ENCODE measurements around the gene MMP28. TPM values are rescaled to one million over a fixed set of nuclear protein-coding genes. Genes with fewer than 3 reads are reported as not detected.

Gene MMP28
- total RNA-seq, 1 donor from 2014 or later, result 1.8 TPM

- DNase-seq (ENCODE audit: low read depth), result peak; percentile 82
Measured at GRCh38 chr17:35799942-35800341, 4.5 kb upstream of the MMP28 start.

- DNase-seq (ENCODE audit: low read depth), result no peak
Measured at GRCh38 chr17:35797918-35798317, 2.5 kb upstream of the MMP28 start.

DNA sequence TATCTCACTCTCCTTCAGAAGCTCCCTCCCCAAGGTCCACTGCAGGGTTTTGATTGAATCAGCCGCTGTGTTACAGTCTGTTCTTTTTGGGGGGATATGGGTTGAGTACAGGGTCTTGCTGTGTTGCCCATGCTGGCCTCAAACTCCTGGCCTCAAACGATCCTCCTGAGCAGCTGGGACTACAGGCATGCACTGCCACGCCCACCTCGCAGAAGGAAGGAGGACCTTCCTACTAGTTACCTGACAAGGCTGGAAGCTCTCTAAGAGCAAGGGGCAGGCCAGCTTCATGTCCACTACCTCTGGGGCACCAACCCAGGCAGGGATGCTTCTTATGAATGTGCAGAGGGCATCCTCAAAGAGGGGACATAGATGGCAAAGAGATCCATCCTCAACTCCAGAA, 1.9 kb upstream of the MMP28 start:
- no peak for DNase-seq (ENCODE audit: low read depth)

GRCh38 chr17:35796942-35797341, 1.5 kb upstream of the MMP28 start:
- no peak for DNase-seq (ENCODE audit: low read depth)

- DNase-seq (ENCODE audit: low read depth), result no peak
Measured at GRCh38 chr17:35795871-35796265, 427 bp upstream of the MMP28 start.

- DNase-seq (ENCODE audit: low read depth), result no peak
Measured at GRCh38 chr17:35793257-35793656, 2.2 kb downstream of the MMP28 start.

DNA sequence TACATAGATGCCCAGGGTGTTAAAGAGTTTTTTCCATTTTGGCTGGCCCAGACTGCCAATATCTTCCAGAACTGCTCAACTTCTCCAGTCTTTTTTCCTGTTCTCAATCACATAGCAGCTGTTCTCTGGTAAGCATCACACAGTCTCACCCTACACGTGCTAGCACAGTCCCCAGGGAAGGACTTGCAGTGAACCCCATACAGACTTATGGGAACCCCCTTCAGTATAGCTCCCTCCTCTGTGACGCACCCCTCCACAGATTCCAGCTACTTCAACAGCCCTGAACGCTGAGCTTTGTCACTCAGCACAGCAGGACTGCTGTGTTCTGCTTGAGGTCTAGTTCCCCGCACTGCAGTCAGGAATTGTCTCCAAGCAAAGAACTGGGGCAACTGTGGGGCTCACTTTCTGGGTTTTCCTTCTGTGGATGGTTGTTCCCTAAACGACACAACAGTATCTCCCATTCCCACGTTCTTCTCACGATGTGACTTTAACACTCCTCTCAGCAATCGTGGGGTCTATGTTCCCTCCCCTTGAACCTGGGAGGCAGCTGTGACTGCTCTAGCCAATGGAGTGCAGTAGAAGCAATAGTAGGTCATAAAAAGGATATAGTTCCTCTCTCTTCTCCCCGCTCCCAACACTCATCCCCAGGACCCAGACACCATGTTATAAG, 3.6 kb downstream of the MMP28 start:
- no peak for DNase-seq (ENCODE audit: low read depth)

DNA sequence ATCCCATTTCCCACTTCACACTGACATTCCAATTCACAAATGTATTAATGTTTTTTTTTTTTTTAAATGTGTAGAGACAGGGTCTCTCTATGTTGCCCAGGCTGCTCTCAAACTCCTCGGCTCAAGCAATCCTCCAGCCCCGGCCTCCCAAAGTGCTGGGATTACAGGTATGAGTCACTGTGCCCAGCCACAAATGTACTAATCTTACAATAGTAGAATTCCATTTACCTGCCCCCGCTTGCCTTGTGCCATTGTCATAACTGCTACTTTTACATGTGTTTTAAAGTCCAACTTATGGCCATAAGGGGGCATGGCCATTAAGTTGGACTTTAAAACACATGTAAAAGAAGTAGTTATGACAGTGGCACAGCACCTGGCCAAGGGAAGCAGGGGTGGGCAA, 4.6 kb downstream of the MMP28 start:
- DNase-seq (ENCODE audit: low read depth), result peak; percentile 31

DNA sequence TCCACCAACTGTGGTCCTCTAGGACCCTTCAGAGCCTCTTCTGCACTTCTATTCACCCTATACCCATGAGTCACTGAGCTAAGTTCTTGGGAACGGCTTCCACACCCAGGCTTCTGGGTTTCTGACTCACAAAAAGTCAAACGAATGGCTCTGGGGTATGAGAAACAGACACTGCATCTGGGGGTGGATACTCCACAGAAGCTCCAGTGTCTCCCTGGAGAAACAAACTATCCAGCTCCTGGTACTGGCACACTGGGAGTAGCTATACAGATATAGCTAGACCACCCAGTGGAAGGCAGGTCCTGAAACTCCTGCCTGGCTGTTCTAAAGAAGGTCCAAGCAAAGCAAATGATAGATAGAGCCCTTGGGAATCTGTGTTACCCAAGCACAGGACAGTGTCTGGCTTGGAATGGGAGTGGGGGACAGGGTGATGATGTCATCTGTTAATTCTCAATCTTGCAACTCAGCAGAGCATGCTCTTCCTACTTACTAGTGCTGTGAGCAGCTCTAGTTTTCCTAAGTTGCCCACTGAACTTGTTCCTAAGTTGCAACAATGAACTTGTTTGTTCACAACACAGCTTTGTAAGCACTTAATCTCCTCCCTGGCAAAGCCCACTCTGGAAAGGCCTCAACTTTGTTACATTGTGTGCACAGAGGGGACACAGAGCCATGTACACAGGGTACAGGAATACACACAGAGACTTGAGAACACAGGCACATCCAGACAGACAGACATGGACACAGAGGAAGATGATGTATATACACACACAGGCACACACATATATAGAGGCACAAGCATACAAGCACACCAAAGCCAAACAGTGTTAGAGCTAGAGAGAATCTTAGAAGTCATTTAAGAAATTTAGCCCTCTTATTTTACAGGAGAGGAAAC, 6.7 kb downstream of the MMP28 start:
- peak; percentile 95 for DNase-seq (ENCODE audit: low read depth)

DNA sequence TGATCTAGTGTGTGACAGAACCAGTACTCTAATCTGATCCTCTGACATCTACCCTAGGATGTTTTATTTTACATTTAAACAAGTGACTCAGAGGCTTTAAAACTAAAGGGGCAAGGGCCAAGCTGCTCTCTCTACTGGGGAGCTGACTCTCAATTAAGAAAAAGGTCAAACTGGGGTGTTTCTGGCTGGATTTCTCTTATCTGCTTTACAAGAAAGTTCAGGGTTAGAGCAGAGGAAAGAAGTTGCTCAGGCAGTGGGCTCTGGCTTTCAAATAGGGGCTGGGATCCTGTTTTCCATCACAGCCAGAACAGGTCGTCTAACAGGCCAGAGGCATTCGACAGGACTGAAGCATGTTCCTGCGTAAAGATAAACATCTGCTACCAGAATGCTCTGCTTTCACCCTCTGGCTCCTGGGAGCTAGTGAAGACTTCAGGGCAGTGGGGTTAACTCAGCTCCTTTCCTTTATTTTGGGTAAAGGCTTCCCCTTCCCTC, 8.5 kb downstream of the MMP28 start:
- peak; percentile 43 for DNase-seq (ENCODE audit: low read depth)

GRCh38 chr17:35784895-35785294, 10.5 kb downstream of the MMP28 start:
- DNase-seq (ENCODE audit: low read depth), result peak; percentile 22

DNA sequence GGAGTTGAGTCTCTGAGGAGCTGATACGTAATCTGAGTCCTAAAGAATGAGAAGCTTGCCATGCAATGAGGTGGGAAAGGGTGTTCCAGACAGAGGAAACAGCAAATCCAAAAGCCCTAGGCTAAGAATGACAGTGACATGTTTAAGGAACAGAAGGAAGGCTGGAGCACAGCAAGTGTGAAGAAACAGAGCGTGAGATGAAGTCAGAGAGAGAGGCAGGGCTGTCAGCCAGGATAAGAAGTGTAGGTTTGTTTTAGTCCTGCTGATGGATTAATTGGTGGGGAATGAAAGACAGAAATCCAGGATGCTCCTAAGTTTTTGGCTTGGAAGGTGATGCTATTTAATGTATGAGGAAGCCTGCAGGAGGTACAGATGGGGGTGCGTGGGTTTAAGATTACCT, 14.5 kb downstream of the MMP28 start:
- DNase-seq (ENCODE audit: low read depth), result no peak

GRCh38 chr17:35778641-35779196, 16.7 kb downstream of the MMP28 start:
- DNase-seq (ENCODE audit: low read depth), result peak; percentile 52

DNA sequence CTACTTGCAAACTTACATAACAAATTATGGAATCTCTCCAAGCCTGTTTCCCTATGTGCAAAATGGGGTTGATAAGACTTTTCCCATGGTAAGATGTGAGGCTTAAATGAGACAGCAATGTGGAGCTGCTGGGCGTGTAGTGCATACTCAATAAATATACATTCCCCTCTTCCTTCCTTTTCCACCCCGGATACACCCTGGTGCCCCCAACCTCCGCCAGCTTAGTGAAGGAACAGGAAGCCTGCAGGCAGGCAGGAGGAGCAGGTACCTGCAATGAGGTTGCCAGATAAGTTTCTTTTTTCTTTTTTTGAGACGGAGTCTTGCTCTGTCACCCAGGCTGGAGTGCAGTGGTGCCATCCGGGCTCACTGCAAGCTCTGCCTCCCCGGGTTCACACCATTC, 19.9 kb downstream of the MMP28 start:
- DNase-seq (ENCODE audit: low read depth), result no peak

DNA sequence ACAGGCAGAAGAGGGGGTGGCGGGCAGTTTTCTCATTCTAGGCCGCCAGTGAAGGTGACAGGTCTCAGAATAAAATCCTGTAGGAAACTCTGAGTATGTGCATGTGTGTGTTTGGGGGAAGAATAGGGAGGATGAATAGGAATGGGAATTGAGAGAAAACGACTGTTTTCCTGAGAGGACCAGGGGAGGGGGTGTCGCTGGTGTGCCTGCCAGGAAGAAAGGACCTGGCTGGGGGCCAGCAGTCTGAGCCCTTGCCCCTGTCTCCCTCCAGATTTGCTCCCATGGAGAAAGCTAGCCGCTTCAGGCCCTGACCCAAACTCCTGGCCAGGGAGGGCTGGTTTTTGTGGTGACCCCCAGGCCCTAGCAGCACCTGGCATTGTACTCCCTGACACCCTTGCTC, 20.4 kb downstream of the MMP28 start:
- no peak for DNase-seq (ENCODE audit: low read depth)

- peak; percentile 56 for DNase-seq (ENCODE audit: low read depth)
Measured at GRCh38 chr17:35774499-35774898, 20.9 kb downstream of the MMP28 start.

DNA sequence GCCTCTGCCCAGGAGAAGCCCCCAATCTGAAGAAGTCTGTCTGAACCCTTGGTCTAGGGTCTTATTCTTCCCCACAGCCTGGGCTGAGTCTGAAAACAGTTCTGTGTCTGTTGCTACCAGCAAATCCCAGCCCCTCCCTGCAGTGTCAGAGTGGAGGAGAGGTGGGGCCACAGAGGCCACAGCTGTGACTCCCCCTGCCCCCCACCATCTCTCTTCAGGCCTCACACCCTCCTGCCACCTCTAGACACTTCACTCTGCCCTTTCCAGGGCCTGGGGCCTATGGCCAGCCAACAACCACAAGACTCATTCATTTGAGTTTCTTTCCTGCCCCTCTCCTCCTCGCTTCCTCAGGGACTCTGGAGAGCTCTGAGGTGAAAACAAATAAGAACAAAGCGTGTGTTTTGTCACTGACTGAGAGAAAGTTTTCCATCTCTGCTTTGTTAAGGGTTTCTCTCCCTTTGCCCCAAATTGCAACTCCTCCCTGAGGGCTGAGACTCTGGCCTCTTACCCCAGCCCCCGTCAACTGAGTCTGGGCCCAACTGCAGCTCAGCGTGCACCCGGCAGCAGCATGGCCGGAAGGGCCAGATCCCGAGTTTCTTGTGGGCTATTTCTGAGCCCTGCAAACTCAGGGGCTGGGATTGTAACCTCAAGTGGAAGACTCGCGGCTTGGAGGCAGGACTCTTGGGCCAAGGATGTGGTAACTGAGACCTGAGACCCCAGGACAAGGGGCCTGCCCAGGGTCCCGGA, 21.6 kb downstream of the MMP28 start:
- no peak for DNase-seq (ENCODE audit: low read depth)

- no peak for DNase-seq (ENCODE audit: low read depth)
Measured at GRCh38 chr17:35773129-35773528, 22.3 kb downstream of the MMP28 start.

DNA sequence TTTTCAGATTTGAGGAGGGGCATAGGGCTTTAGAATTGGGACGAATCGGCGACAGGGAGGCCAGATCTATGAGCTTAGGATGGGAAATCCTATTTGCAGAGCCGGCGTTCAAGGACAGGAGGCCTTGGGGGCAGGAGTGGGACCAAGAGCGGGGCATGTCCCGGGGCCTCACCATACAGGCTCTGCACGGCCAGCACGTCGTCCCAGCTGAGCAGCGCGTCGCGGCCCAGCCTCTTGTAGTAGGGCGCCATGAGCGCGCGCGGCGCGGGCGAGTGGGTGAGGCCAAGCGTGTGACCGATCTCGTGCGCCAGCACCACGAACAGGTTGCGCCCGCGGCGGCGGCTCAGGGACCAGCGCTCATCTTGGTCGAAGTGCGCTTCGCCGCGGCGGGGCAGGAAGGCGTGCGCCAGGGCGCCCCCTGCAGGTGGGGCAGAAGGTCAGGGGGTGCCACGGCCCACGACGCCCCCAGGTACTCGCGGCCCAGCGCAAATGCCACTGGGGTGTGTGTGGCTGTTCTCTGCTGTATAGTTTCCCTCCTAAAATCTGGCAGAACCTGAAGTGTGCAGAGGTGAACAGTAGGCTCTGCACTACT, 25.4 kb downstream of the MMP28 start:
- DNase-seq (ENCODE audit: low read depth), result no peak

DNA sequence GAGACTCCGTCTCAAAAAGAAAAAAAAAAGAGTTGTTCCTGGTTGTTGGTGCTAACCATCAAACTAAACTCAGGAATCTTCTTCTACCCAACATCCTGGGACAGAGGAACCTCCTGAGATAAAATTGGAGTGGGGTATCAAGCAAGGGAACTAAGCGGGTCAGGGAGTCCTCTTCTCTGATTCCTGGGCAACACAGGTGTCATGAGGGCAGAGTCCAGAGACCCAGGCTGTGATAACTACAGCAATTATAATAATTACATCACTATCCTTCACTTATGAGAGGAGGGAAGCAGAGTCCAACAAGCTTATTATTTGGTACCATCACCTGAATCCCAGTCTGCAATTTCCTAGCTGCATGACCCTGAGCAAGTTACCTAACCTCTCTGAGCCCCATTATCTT, 26.6 kb downstream of the MMP28 start:
- DNase-seq (ENCODE audit: low read depth), result no peak

GRCh38 chr17:35766903-35767510, 28.4 kb downstream of the MMP28 start:
- peak; percentile 35 for DNase-seq (ENCODE audit: low read depth)

Data from renal cortical epithelial cell (primary cell).